ENCODE results near the gene POU3F2.

The POU3F2 gene

GRCh38 chr6:98844244-98845210, 10.2 kb downstream of the POU3F2 start:
- DNase-seq = peak; percentile 53

- DNase-seq = peak; percentile 84
Observed at GRCh38 chr6:98845211-98846020, 11.0 kb downstream of the POU3F2 start.

- DNase-seq = no peak
Observed at GRCh38 chr6:98846021-98846380, 11.6 kb downstream of the POU3F2 start.

GRCh38 chr6:98847416-98847778, 13.0 kb downstream of the POU3F2 start:
- no peak for DNase-seq

GRCh38 chr6:98847779-98848538, 13.6 kb downstream of the POU3F2 start:
- peak; percentile 0 for DNase-seq

- DNase-seq = no peak
Observed at GRCh38 chr6:98848539-98849242, 14.3 kb downstream of the POU3F2 start.

- DNase-seq = no peak
Observed at GRCh38 chr6:98864497-98864896, 30.1 kb downstream of the POU3F2 start.

GRCh38 chr6:98871057-98871456, 36.7 kb downstream of the POU3F2 start:
- no peak for DNase-seq

- DNase-seq = no peak
Observed at GRCh38 chr6:98871821-98872220, 37.4 kb downstream of the POU3F2 start.

GRCh38 chr6:98875375-98875774, 41.0 kb downstream of the POU3F2 start:
- DNase-seq = no peak

GRCh38 chr6:98877250-98877649, 42.9 kb downstream of the POU3F2 start:
- DNase-seq = no peak

- DNase-seq = no peak
Observed at GRCh38 chr6:98880486-98880885, 46.1 kb downstream of the POU3F2 start.

GRCh38 chr6:98885330-98885729, 51.0 kb downstream of the POU3F2 start:
- no peak for DNase-seq

- no peak for DNase-seq
Observed at GRCh38 chr6:98887650-98888049, 53.3 kb downstream of the POU3F2 start.
